IMR-90 (cell line): ENCODE results near the gene CAPN9. TPM values are rescaled to one million over a fixed set of nuclear protein-coding genes. Genes with fewer than 3 reads are reported as not detected.

Experiments used
- ATAC-seq: fragments of 200-7000 bp; cut with Tn5 transposase; 2 replicates; pipeline ENCODE4 v1.9.1; 2020; ENCODE audit warnings: low read depth, mild to moderate bottlenecking, moderate library complexity
- BruUV-seq: library from RNA; stranded (reverse); fragments of 400-500 nt; replicated peaks from 2 replicates; lab custom pipeline; 2021; lab: Mats Ljungman, UMichigan
- CTCF ChIA-PET: fragments of 300-600 bp; formaldehyde crosslinking; extraction: SDS; loops from one replicate; lab custom pipeline; 2021; ENCODE audit warnings: antibody characterized with exemption; lab: Yijun Ruan, JAX
- POLR2A ChIA-PET: fragments of 300-600 bp; sonication (Branson Sonifier 250); formaldehyde crosslinking; loops from one replicate; lab custom pipeline; 2022; ENCODE audit warnings: antibody characterized with exemption; ENCODE audit not compliant: unreplicated experiment; lab: Charles Lee
- DNase-seq: peaks from one replicate; pipeline ENCODE4 v3.0.0; 2013
- H2AFZ ChIP-seq: replicated peaks from 2 replicates; pipeline ENCODE3; 2013; ENCODE audit warnings: low read length, mild to moderate bottlenecking; ENCODE audit not compliant: poor library complexity
- H2AK5ac ChIP-seq: 2 replicates; pipeline ENCODE4 v1.6.1; 2013; ENCODE audit warnings: low read depth, low read length, inconsistent platforms
- H2AK9ac ChIP-seq: replicated peaks from 2 replicates; pipeline ENCODE3; 2013; ENCODE audit warnings: mild to moderate bottlenecking, low read depth, low read length, moderate library complexity; ENCODE audit not compliant: poor library complexity
- H2BK120ac ChIP-seq: 2 replicates; pipeline ENCODE4 v1.6.1; 2013; ENCODE audit warnings: low read depth, low read length, inconsistent platforms
- H2BK15ac ChIP-seq: 3 replicates; pipeline ENCODE4 v1.6.1; 2013; ENCODE audit warnings: low read depth, low read length, inconsistent platforms
- H2BK20ac ChIP-seq: 2 replicates; pipeline ENCODE4 v1.6.1; 2013; ENCODE audit warnings: low read depth, mild to moderate bottlenecking, inconsistent platforms, low read length, moderate library complexity
- H2BK5ac ChIP-seq: 2 replicates; pipeline ENCODE4 v1.6.1; 2013; ENCODE audit warnings: mild to moderate bottlenecking, low read depth, low read length, inconsistent platforms; ENCODE audit not compliant: poor library complexity, severe bottlenecking
- H3K14ac ChIP-seq: replicated peaks from 2 replicates; pipeline ENCODE4 v1.6.1; 2013; ENCODE audit warnings: low read depth, low read length, inconsistent platforms
- H3K18ac ChIP-seq: 2 replicates; pipeline ENCODE4 v1.6.1; 2013; ENCODE audit warnings: low read depth, low read length, control low read depth
- H3K23ac ChIP-seq: 2 replicates; pipeline ENCODE4 v1.6.1; 2013; ENCODE audit warnings: low read depth, low read length, inconsistent platforms
- H3K27ac ChIP-seq: 2 replicates; pipeline ENCODE4 v1.5.1; 2013; ENCODE audit warnings: mild to moderate bottlenecking, control low read depth, low read length; ENCODE audit not compliant: insufficient read depth
- H3K27me3 ChIP-seq: 2 replicates; pipeline ENCODE4 v1.6.1; 2013; ENCODE audit warnings: low read length; ENCODE audit not compliant: control insufficient read depth, insufficient read depth
- H3K36me3 ChIP-seq: 2 replicates; pipeline ENCODE4 v1.6.1; 2013; ENCODE audit warnings: low read length, mixed read lengths; ENCODE audit not compliant: control insufficient read depth, insufficient read depth
- H3K4ac ChIP-seq: 2 replicates; pipeline ENCODE4 v1.6.1; 2013; ENCODE audit warnings: low read depth, low read length, inconsistent platforms
- H3K4me1 ChIP-seq: 2 replicates; pipeline ENCODE4 v1.6.1; 2013; ENCODE audit warnings: low read length, mixed read lengths; ENCODE audit not compliant: control insufficient read depth, insufficient read depth
- H3K4me2 ChIP-seq: 2 replicates; pipeline ENCODE4 v1.6.1; 2013; ENCODE audit warnings: low read depth, mild to moderate bottlenecking, control low read depth, low read length, moderate library complexity
- H3K4me3 ChIP-seq: 2 replicates; pipeline ENCODE4 v1.5.1; 2013; ENCODE audit warnings: low read depth, mild to moderate bottlenecking, control low read depth, low read length, moderate library complexity; ENCODE audit not compliant: insufficient read depth
- H3K56ac ChIP-seq: 2 replicates; pipeline ENCODE4 v1.6.1; 2013; ENCODE audit warnings: low read length, inconsistent platforms; ENCODE audit not compliant: insufficient read depth; ENCODE audit errors: extremely low read depth
- H3K79me1 ChIP-seq, 2 experiments: 2 replicates each; pipeline ENCODE4 v1.6.1; 2013; ENCODE audit warnings: low read length in 2 of 2, inconsistent platforms in 1 of 2, low read depth in 1 of 2
- H3K9ac ChIP-seq: 2 replicates; pipeline ENCODE4 v1.6.1; 2013; ENCODE audit warnings: low read depth, low read length, control low read depth
- H3K9me1 ChIP-seq: 2 replicates; pipeline ENCODE4 v1.6.1; 2013; ENCODE audit warnings: low read length, inconsistent platforms; ENCODE audit not compliant: insufficient read depth
- H3K9me3 ChIP-seq: 2 replicates; pipeline ENCODE4 v1.6.1; 2013; ENCODE audit warnings: low read length; ENCODE audit not compliant: control insufficient read depth, insufficient read depth
- H4K20me1 ChIP-seq: 2 replicates; pipeline ENCODE4 v1.6.1; 2013; ENCODE audit warnings: low read length, inconsistent platforms; ENCODE audit not compliant: insufficient read depth
- H4K5ac ChIP-seq: 2 replicates; pipeline ENCODE4 v1.6.1; 2013; ENCODE audit warnings: mild to moderate bottlenecking, low read depth, low read length, control low read depth
- H4K8ac ChIP-seq, 2 experiments: 2 replicates each; pipeline ENCODE4 v1.6.1; 2013; ENCODE audit warnings: low read depth in 2 of 2, low read length in 2 of 2, control low read depth in 1 of 2, inconsistent platforms in 1 of 2
- H4K91ac ChIP-seq: 2 replicates; pipeline ENCODE4 v1.6.1; 2013; ENCODE audit warnings: low read depth, low read length, inconsistent platforms; ENCODE audit not compliant: insufficient read depth
- BHLHE40 ChIP-seq: fragments of 150-350 bp; IDR thresholded peaks from 2 replicates; pipeline ENCODE4 v1.6.1; 2016; ENCODE audit warnings: mild to moderate bottlenecking, low read depth, low read length
- CEBPB ChIP-seq: IDR thresholded peaks from 2 replicates; pipeline ENCODE4 v1.6.1; 2012; ENCODE audit warnings: low read depth, low read length, improper control_type of control experiment
- CTCF ChIP-seq: conservative IDR thresholded peaks from 2 replicates; pipeline ENCODE4 v1.5.1; 2012; ENCODE audit warnings: mild to moderate bottlenecking, low read depth, low read length, improper control_type of control experiment
- ELK1 ChIP-seq: fragments of 150-350 bp; IDR thresholded peaks from 2 replicates; pipeline ENCODE4 v1.6.1; 2016; ENCODE audit warnings: low read depth, mild to moderate bottlenecking, low read length, moderate library complexity, borderline replicate concordance
- FOS ChIP-seq: fragments of 150-350 bp; IDR thresholded peaks from 2 replicates; pipeline ENCODE4 v1.6.1; 2016; ENCODE audit warnings: low read depth, low read length
- MAFK ChIP-seq: IDR thresholded peaks from 2 replicates; pipeline ENCODE4 v1.6.1; 2012; ENCODE audit warnings: low read depth, low read length, improper control_type of control experiment
- MAZ ChIP-seq: IDR thresholded peaks from 2 replicates; pipeline ENCODE4 v1.6.1; 2012; ENCODE audit warnings: low read depth, mild to moderate bottlenecking, low read length, improper control_type of control experiment, moderate library complexity, borderline replicate concordance
- MXI1 ChIP-seq: IDR thresholded peaks from 2 replicates; pipeline ENCODE4 v1.6.1; 2012; ENCODE audit warnings: low read depth, mild to moderate bottlenecking, low read length, moderate library complexity, borderline replicate concordance
- POLR2A ChIP-seq: IDR thresholded peaks from 2 replicates; pipeline ENCODE4 v1.6.1; 2012; ENCODE audit warnings: mild to moderate bottlenecking, low read depth, low read length
- RAD21 ChIP-seq: IDR thresholded peaks from 2 replicates; pipeline ENCODE4 v1.6.1; 2012; ENCODE audit warnings: low read length, improper control_type of control experiment
- RCOR1 ChIP-seq: IDR thresholded peaks from 2 replicates; pipeline ENCODE4 v1.6.1; 2012; ENCODE audit warnings: mild to moderate bottlenecking, low read length, improper control_type of control experiment; ENCODE audit not compliant: insufficient replicate concordance
- RFX5 ChIP-seq: IDR thresholded peaks from 2 replicates; pipeline ENCODE4 v1.8.0; 2012; ENCODE audit warnings: low read depth, mild to moderate bottlenecking, low read length, moderate library complexity
- SMC3 ChIP-seq: fragments of 150-350 bp; IDR thresholded peaks from 2 replicates; pipeline ENCODE4 v1.6.1; 2016; ENCODE audit warnings: low read depth, mild to moderate bottlenecking, antibody characterized with exemption, low read length, moderate library complexity
- WGBS, 2 experiments: methylation state at CpG; one replicate each; pipeline versions ENCODE4 v1.1.5 to v1.1.7; 2013; ENCODE audit warnings: missing lambda C conversion rate in 2 of 2; ENCODE audit not compliant: insufficient read length in 1 of 2; ENCODE audit errors: extremely low coverage in 2 of 2; 5-methylcytosine and 5-hydroxymethylcytosine counted together
- dilution Hi-C: fragments of 300-500 bp; cut with HindIII; formaldehyde crosslinking; loops from one replicate; pipeline ENCODE4 v1.14.3; 2018; ENCODE audit warnings: low sequenced_read_pairs; ENCODE audit not compliant: unreplicated experiment
- in situ Hi-C: fragments of 300-500 bp; cut with MboI; formaldehyde crosslinking; loops from 3 replicates; pipeline ENCODE4 v1.14.3; 2019; ENCODE audit warnings: low sequenced_read_pairs, inconsistent platforms, mixed read lengths
- intact Hi-C: fragments of 100-400 bp; cut with micrococcal nuclease; formaldehyde crosslinking; loops from 2 replicates; pipeline ENCODE4 v1.10.0; 2022
- polyA plus RNA-seq, 3 experiments: library from polyadenylated mRNA; depleted of rRNA; stranded (reverse); fragments of >200 nt; gene quantifications; 2 replicates each; pipeline ENCODE4 v1.2.3, GENCODE V29; 2012; ENCODE audit warnings: low replicate concordance in 1 of 3
- total RNA-seq: library from RNA; depleted of rRNA; stranded (reverse); fragments of >200 nt; gene quantifications from 2 replicates; pipeline ENCODE4 v1.2.3, GENCODE V29; 2012

CAPN9 gene
- total and polyA plus RNA-seq, 2 of the 4 experiments (the other 2 are of a cell fraction), result not detected

- TF ChIP-seq RFX5, result no peak
- peak; percentile 81 for TF ChIP-seq CEBPB
- no peak for TF ChIP-seq POLR2A
- no peak for TF ChIP-seq RAD21
These were observed 33.0 kb upstream of the CAPN9 start, which contains the start of gene AGT (continued) for GRCh38 chr1:230713915-230714764.

GRCh38 chr1:230715510-230715909, 31.7 kb upstream of the CAPN9 start:
- H2AK9ac ChIP-seq, result no peak overlapping the region
- WGBS, 2 experiments, result no CpG with 5 or more reads among the region's 3 CpGs
- no peak overlapping the region for H3K23ac ChIP-seq
- ChIA-PET POLR2A (no interaction called here), CTCF (no interaction called here)
- no peak overlapping the region for H3K14ac ChIP-seq
- dilution Hi-C loops, result no loop called here
- in situ Hi-C loops, result no loop called here
- no peak overlapping the region for H4K91ac ChIP-seq
- no peak overlapping the region for H2AK5ac ChIP-seq
- no peak overlapping the region for H4K5ac ChIP-seq
- H3K36me3 ChIP-seq, result no peaks in the 10 kb centered on the region
- no TSS peak for BruUV-seq
- no peak overlapping the region for H3K9ac ChIP-seq
- TF ChIP-seq FOS (no peak), RCOR1 (no peak), CEBPB (no peak), MAFK (no peak), MXI1 (no peak), BHLHE40 (no peak), RAD21 (no peak), ELK1 (no peak), RFX5 (no peak), MAZ (no peak), SMC3 (no peak), POLR2A (no peak), CTCF (no peak)
- H2BK120ac ChIP-seq, result no peak overlapping the region
- no peaks in the 10 kb centered on the region for H3K79me1 ChIP-seq
- no peak overlapping the region for H4K8ac ChIP-seq
- H2BK20ac ChIP-seq, result no peak overlapping the region
- peaks cover 4% of the 10 kb centered on the region; the same call in 1 of the 2 replicates for H3K9me1 ChIP-seq
- no peak overlapping the region for H2BK15ac ChIP-seq
- no peak overlapping the region for H2AFZ ChIP-seq
- no peak overlapping the region for H3K4me2 ChIP-seq
- no peak for ATAC-seq
- H3K27ac ChIP-seq, result no peak overlapping the region
- H3K4me1 ChIP-seq, result peaks cover 11% of the 10 kb centered on the region
- H3K9me3 ChIP-seq, result no peaks in the 10 kb centered on the region
- intact Hi-C loops, result no loop called here
- H4K20me1 ChIP-seq, result no peaks in the 10 kb centered on the region
- DNase-seq, result no peak
- no peak overlapping the region for H3K4ac ChIP-seq
- no peak overlapping the region for H3K4me3 ChIP-seq
- H3K56ac ChIP-seq, result no peak overlapping the region
- H2BK5ac ChIP-seq, result no peak overlapping the region
- H3K27me3 ChIP-seq, result 0 out of 2 replicates have a peak, but pooled peaks cover 2% of the 10 kb centered on the region
- no peak overlapping the region for H3K18ac ChIP-seq
